K562 (cell line): ENCODE data around the gene LEO1. TPM values are rescaled to one million over a fixed set of nuclear protein-coding genes. Genes with fewer than 3 reads are reported as not detected.

Experiments used
- CHD1 ChIP-seq: fragments of 200-600 bp; sonication (generic); IDR thresholded peaks from one replicate; pipeline ENCODE4 v1.6.1; 2012; ENCODE audit warnings: mild to moderate bottlenecking, moderate library complexity, low read length, inconsistent platforms
- GATAD2A ChIP-seq: fragments of 450-650 bp; IDR thresholded peaks from 2 replicates; pipeline ENCODE4 v1.6.1; 2017
- GTF2E2 ChIP-seq: fragments of 200-800 bp; sonication (Bioruptor generic); IDR thresholded peaks from 2 replicates; pipeline ENCODE4 v1.6.1; 2016; ENCODE audit warnings: missing genetic modification characterization, missing compliant biosample characterization
- MYNN ChIP-seq, 2 experiments: sonication (generic); formaldehyde crosslinking in 1 of 2; IDR thresholded peaks; 2 replicates each; pipeline versions ENCODE4 v1.5.0 to v1.6.1; 2016 to 2020; ENCODE audit warnings: antibody characterized with exemption in 1 of 2, missing genetic modification reagents in 1 of 2
- ZFP1 ChIP-seq: fragments of 450-650 bp; formaldehyde crosslinking; IDR thresholded peaks from 2 replicates; pipeline ENCODE4 v1.4.0; 2020; ENCODE audit warnings: mild to moderate bottlenecking, mixed read lengths
- polyA plus RNA-seq, 8 experiments: library from polyadenylated mRNA; depleted of rRNA in 4 of 8; stranded (reverse) in 5 of 8; unstranded in 3 of 8; fragments of >200 nt; fragmentation: Nextera tagmentation in 2 of 8; fragmentation: Illumina TruSeq in 1 of 8; extraction: Ambion mirVana in 2 of 8; extraction: Trizol in 1 of 8; gene quantifications; 2 replicates each; pipeline versions ENCODE4 v1.2.1 to v1.2.3, GENCODE V29; 2011 to 2014; ENCODE audit warnings: inconsistent platforms in 1 of 8, missing spikeins in 1 of 8
- total RNA-seq, 7 experiments: library from RNA; depleted of rRNA in 6 of 7; stranded (reverse); fragments of >200 nt in 6 of 7; fragmentation: Illumina TruSeq in 2 of 7; extraction: Trizol in 2 of 7; gene quantifications; 2 replicates each; pipeline versions ENCODE4 v1.2.1 to v1.2.3, GENCODE V29; 2011 to 2021; ENCODE audit warnings: low replicate concordance in 1 of 7
- TF ChIP-seq, protein P1 (sequence below): fragments of 150-350 bp; conservative IDR thresholded peaks from 2 replicates; pipeline ENCODE4 v1.6.1; 2014; ENCODE audit warnings: low read length
- TF ChIP-seq, protein P2 (sequence below): fragments of 250-450 bp; sonication (Bioruptor Pico); IDR thresholded peaks from 2 replicates; pipeline ENCODE4 v1.9.0; 2021; ENCODE audit warnings: mild to moderate bottlenecking, inconsistent platforms
- TF ChIP-seq, protein P3 (sequence below): fragments of 450-650 bp; IDR thresholded peaks from 2 replicates; pipeline ENCODE4 v1.6.1; 2016; ENCODE audit warnings: mild to moderate bottlenecking, moderate library complexity
- TF ChIP-seq, protein P4 (sequence below): sonication (generic); formaldehyde crosslinking; IDR thresholded peaks from 2 replicates; pipeline ENCODE4 v1.5.0; 2020; ENCODE audit warnings: missing genetic modification reagents

LEO1 gene
- total and polyA plus RNA-seq, 9 of the 15 experiments (the other 6 are each of a cell fraction or from before 2014, with no cell fraction given): 8.4 to 48.3 (median 37.9) TPM

DNA sequence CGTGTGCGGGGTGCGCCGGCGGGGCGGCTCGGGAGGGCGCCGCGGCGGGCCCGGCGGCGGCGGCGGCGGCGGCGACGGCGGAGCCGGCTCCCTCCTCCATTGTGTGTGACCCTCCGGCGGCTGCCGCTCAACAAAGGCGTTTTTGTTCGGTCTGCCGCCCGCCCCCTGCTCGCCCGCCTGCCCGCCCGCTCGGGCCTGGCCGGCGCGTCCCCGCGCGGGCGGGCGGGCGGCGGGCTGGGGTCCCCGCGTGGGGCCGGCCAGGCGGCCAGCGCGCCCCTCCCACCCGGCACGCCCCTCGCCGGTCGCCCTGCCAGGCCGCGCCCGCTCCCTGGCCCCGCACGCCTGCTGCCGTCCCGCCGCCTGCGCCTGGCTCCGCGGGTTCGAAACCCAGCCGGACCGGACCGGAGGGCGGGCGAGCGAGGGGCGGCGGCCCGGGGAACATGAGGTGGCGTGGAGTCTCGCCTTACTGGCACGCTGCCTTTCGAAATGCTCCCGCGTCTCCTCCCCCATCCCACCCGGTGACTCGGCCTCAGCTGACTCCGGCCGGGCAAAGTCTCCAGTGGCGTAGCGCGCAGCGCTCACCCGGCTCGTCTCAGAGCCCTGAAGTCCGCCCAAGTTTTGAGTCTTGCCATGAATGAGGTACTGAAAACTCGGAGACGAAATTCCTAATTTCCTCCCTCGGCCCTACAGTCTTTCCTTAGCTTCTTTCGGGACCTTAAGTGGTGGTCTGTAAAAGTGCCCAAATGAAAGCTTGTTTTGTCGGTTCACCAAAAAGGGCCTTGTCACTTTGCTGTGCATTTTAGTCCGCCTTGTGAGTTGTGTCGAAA is 48.0 kb upstream of the LEO1 start (continued):
- TF ChIP-seq, protein P1, sequence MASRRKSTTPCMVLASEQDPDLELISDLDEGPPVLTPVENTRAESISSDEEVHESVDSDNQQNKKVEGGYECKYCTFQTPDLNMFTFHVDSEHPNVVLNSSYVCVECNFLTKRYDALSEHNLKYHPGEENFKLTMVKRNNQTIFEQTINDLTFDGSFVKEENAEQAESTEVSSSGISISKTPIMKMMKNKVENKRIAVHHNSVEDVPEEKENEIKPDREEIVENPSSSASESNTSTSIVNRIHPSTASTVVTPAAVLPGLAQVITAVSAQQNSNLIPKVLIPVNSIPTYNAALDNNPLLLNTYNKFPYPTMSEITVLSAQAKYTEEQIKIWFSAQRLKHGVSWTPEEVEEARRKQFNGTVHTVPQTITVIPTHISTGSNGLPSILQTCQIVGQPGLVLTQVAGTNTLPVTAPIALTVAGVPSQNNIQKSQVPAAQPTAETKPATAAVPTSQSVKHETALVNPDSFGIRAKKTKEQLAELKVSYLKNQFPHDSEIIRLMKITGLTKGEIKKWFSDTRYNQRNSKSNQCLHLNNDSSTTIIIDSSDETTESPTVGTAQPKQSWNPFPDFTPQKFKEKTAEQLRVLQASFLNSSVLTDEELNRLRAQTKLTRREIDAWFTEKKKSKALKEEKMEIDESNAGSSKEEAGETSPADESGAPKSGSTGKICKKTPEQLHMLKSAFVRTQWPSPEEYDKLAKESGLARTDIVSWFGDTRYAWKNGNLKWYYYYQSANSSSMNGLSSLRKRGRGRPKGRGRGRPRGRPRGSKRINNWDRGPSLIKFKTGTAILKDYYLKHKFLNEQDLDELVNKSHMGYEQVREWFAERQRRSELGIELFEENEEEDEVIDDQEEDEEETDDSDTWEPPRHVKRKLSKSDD: no peak
- TF ChIP-seq, protein P2, sequence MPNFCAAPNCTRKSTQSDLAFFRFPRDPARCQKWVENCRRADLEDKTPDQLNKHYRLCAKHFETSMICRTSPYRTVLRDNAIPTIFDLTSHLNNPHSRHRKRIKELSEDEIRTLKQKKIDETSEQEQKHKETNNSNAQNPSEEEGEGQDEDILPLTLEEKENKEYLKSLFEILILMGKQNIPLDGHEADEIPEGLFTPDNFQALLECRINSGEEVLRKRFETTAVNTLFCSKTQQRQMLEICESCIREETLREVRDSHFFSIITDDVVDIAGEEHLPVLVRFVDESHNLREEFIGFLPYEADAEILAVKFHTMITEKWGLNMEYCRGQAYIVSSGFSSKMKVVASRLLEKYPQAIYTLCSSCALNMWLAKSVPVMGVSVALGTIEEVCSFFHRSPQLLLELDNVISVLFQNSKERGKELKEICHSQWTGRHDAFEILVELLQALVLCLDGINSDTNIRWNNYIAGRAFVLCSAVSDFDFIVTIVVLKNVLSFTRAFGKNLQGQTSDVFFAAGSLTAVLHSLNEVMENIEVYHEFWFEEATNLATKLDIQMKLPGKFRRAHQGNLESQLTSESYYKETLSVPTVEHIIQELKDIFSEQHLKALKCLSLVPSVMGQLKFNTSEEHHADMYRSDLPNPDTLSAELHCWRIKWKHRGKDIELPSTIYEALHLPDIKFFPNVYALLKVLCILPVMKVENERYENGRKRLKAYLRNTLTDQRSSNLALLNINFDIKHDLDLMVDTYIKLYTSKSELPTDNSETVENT: peak; percentile 72; the same call in 1 of the 2 replicates
- TF ChIP-seq, protein P3, sequence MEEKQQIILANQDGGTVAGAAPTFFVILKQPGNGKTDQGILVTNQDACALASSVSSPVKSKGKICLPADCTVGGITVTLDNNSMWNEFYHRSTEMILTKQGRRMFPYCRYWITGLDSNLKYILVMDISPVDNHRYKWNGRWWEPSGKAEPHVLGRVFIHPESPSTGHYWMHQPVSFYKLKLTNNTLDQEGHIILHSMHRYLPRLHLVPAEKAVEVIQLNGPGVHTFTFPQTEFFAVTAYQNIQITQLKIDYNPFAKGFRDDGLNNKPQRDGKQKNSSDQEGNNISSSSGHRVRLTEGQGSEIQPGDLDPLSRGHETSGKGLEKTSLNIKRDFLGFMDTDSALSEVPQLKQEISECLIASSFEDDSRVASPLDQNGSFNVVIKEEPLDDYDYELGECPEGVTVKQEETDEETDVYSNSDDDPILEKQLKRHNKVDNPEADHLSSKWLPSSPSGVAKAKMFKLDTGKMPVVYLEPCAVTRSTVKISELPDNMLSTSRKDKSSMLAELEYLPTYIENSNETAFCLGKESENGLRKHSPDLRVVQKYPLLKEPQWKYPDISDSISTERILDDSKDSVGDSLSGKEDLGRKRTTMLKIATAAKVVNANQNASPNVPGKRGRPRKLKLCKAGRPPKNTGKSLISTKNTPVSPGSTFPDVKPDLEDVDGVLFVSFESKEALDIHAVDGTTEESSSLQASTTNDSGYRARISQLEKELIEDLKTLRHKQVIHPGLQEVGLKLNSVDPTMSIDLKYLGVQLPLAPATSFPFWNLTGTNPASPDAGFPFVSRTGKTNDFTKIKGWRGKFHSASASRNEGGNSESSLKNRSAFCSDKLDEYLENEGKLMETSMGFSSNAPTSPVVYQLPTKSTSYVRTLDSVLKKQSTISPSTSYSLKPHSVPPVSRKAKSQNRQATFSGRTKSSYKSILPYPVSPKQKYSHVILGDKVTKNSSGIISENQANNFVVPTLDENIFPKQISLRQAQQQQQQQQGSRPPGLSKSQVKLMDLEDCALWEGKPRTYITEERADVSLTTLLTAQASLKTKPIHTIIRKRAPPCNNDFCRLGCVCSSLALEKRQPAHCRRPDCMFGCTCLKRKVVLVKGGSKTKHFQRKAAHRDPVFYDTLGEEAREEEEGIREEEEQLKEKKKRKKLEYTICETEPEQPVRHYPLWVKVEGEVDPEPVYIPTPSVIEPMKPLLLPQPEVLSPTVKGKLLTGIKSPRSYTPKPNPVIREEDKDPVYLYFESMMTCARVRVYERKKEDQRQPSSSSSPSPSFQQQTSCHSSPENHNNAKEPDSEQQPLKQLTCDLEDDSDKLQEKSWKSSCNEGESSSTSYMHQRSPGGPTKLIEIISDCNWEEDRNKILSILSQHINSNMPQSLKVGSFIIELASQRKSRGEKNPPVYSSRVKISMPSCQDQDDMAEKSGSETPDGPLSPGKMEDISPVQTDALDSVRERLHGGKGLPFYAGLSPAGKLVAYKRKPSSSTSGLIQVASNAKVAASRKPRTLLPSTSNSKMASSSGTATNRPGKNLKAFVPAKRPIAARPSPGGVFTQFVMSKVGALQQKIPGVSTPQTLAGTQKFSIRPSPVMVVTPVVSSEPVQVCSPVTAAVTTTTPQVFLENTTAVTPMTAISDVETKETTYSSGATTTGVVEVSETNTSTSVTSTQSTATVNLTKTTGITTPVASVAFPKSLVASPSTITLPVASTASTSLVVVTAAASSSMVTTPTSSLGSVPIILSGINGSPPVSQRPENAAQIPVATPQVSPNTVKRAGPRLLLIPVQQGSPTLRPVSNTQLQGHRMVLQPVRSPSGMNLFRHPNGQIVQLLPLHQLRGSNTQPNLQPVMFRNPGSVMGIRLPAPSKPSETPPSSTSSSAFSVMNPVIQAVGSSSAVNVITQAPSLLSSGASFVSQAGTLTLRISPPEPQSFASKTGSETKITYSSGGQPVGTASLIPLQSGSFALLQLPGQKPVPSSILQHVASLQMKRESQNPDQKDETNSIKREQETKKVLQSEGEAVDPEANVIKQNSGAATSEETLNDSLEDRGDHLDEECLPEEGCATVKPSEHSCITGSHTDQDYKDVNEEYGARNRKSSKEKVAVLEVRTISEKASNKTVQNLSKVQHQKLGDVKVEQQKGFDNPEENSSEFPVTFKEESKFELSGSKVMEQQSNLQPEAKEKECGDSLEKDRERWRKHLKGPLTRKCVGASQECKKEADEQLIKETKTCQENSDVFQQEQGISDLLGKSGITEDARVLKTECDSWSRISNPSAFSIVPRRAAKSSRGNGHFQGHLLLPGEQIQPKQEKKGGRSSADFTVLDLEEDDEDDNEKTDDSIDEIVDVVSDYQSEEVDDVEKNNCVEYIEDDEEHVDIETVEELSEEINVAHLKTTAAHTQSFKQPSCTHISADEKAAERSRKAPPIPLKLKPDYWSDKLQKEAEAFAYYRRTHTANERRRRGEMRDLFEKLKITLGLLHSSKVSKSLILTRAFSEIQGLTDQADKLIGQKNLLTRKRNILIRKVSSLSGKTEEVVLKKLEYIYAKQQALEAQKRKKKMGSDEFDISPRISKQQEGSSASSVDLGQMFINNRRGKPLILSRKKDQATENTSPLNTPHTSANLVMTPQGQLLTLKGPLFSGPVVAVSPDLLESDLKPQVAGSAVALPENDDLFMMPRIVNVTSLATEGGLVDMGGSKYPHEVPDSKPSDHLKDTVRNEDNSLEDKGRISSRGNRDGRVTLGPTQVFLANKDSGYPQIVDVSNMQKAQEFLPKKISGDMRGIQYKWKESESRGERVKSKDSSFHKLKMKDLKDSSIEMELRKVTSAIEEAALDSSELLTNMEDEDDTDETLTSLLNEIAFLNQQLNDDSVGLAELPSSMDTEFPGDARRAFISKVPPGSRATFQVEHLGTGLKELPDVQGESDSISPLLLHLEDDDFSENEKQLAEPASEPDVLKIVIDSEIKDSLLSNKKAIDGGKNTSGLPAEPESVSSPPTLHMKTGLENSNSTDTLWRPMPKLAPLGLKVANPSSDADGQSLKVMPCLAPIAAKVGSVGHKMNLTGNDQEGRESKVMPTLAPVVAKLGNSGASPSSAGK: no peak
- TF ChIP-seq MYNN (IDR thresholded peaks at IDR 0.05): no peak
- TF ChIP-seq MYNN (CRISPR knock-in tag; IDR thresholded peaks at IDR 0.05): no peak
- TF ChIP-seq CHD1: peak; percentile 84
- TF ChIP-seq GATAD2A: no peak; the same call in 1 of the 2 replicates
- TF ChIP-seq ZFP1 (CRISPR knock-in tag): no peak
- no peak for TF ChIP-seq GTF2E2 (tag)
- TF ChIP-seq, protein P4, sequence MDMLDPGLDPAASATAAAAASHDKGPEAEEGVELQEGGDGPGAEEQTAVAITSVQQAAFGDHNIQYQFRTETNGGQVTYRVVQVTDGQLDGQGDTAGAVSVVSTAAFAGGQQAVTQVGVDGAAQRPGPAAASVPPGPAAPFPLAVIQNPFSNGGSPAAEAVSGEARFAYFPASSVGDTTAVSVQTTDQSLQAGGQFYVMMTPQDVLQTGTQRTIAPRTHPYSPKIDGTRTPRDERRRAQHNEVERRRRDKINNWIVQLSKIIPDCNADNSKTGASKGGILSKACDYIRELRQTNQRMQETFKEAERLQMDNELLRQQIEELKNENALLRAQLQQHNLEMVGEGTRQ (CRISPR knock-in tag): peak; percentile 29
